Osteoblast (primary cell): ENCODE data around the gene PLD4. TPM values are rescaled to one million over a fixed set of nuclear protein-coding genes. Genes with fewer than 3 reads are reported as not detected.
"Not testable (repeated sequence)": the region's sequence is repeated elsewhere in the genome, so short reads cannot be mapped to it uniquely, and the experiment has no call there.

Experiments used
- DNase-seq: peaks from one replicate; pipeline ENCODE4 v3.0.0; 2011; ENCODE audit warnings: low spot score, mixed read lengths; ENCODE audit not compliant: insufficient read length; ENCODE audit errors: missing footprints
- H2AFZ ChIP-seq: 2 replicates; pipeline ENCODE4 v1.6.0; 2011; ENCODE audit warnings: mild to moderate bottlenecking, low read length
- H3K27ac ChIP-seq: 2 replicates; pipeline ENCODE4 v1.5.1; 2011; ENCODE audit warnings: mild to moderate bottlenecking, low read depth, low read length, moderate library complexity
- H3K27me3 ChIP-seq: 2 replicates; pipeline ENCODE4 v1.6.0; 2012; ENCODE audit warnings: mild to moderate bottlenecking, control low read depth, inconsistent platforms, low read length, moderate library complexity; ENCODE audit not compliant: insufficient read depth
- H3K36me3 ChIP-seq: 2 replicates; pipeline ENCODE4 v1.5.1; 2011; ENCODE audit warnings: mild to moderate bottlenecking, low read length, control low read depth, moderate library complexity; ENCODE audit not compliant: insufficient read depth
- H3K4me1 ChIP-seq: 2 replicates; pipeline ENCODE4 v1.5.1; 2011; ENCODE audit warnings: mild to moderate bottlenecking, low read length, control low read depth, moderate library complexity; ENCODE audit not compliant: insufficient read depth
- H3K4me2 ChIP-seq: 2 replicates; pipeline ENCODE4 v1.6.0; 2011; ENCODE audit warnings: mild to moderate bottlenecking, low read length; ENCODE audit not compliant: insufficient read depth
- H3K4me3 ChIP-seq: fragments of 200-600 bp; sonication (generic); 3 replicates; pipeline ENCODE4 v1.5.1; 2012; ENCODE audit warnings: mild to moderate bottlenecking, low read length, inconsistent platforms; ENCODE audit not compliant: insufficient read depth
- H3K79me2 ChIP-seq: 2 replicates; pipeline ENCODE4 v1.6.0; 2012; ENCODE audit warnings: mild to moderate bottlenecking, low read length, control low read depth, inconsistent platforms; ENCODE audit not compliant: insufficient read depth
- H3K9me3 ChIP-seq: 2 replicates; pipeline ENCODE4 v1.5.1; 2011; ENCODE audit warnings: low read depth, low read length, control low read depth
- H4K20me1 ChIP-seq: 2 replicates; pipeline ENCODE4 v1.6.0; 2012; ENCODE audit warnings: mild to moderate bottlenecking, low read length, control low read depth; ENCODE audit not compliant: insufficient read depth
- total RNA-seq: library from RNA; depleted of rRNA; stranded (reverse); fragments of >200 nt; gene quantifications from 2 replicates; pipeline ENCODE4 v1.2.3, GENCODE V29; 2012
- TF ChIP-seq, protein P1 (sequence below): IDR thresholded peaks from 2 replicates; pipeline ENCODE4 v1.5.1; 2011; ENCODE audit warnings: mild to moderate bottlenecking, low read depth, low read length, moderate library complexity; ENCODE audit errors: extremely low read depth

PLD4 gene
- total RNA-seq, 1 donor, result not detected

GRCh38 chr14:104913435-104913834, 11.2 kb upstream of the PLD4 start:
- Histone ChIP-seq H3K9me3 (peaks cover 5% of the 10 kb centered on the region), H3K27me3 (peaks cover 19% of the 10 kb centered on the region), H3K4me1 (no peaks in the 10 kb centered on the region), H3K27ac (no peak overlapping the region), H3K4me2 (no peak overlapping the region), H3K36me3 (no peaks in the 10 kb centered on the region), H4K20me1 (no peaks in the 10 kb centered on the region), H3K4me3 (no peak overlapping the region), H2AFZ (no peak overlapping the region), H3K79me2 (no peaks in the 10 kb centered on the region)
- TF ChIP-seq, protein P1, sequence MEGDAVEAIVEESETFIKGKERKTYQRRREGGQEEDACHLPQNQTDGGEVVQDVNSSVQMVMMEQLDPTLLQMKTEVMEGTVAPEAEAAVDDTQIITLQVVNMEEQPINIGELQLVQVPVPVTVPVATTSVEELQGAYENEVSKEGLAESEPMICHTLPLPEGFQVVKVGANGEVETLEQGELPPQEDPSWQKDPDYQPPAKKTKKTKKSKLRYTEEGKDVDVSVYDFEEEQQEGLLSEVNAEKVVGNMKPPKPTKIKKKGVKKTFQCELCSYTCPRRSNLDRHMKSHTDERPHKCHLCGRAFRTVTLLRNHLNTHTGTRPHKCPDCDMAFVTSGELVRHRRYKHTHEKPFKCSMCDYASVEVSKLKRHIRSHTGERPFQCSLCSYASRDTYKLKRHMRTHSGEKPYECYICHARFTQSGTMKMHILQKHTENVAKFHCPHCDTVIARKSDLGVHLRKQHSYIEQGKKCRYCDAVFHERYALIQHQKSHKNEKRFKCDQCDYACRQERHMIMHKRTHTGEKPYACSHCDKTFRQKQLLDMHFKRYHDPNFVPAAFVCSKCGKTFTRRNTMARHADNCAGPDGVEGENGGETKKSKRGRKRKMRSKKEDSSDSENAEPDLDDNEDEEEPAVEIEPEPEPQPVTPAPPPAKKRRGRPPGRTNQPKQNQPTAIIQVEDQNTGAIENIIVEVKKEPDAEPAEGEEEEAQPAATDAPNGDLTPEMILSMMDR, result no peak
- no peak for DNase-seq

DNA sequence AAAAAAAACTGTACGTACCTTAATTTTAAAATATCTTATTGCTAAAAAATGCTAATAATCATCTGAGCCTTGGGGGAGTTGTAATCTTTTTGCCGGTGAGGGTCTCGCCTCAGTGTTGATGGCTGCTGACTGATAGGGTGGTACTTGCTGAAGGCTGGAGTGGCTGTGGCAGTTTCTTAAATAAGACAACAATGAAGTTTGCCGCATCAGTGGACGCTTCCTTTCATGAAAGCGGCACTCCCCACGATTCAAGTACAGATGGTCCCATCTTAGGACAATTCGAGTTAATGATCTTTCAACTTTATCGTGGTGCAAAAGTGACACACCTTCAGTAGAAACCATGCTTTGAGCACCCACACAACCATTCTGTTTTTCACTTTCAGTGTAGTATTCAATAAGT, 7.6 kb upstream of the PLD4 start:
- peaks cover 2% of the 10 kb centered on the region for H3K9me3 ChIP-seq
- H3K4me3 ChIP-seq, result no peak overlapping the region
- H3K4me2 ChIP-seq, result no peak overlapping the region
- TF ChIP-seq, protein P1, result no peak
- H3K27ac ChIP-seq, result no peak overlapping the region
- H2AFZ ChIP-seq, result no peak overlapping the region
- H3K4me1 ChIP-seq, result no peaks in the 10 kb centered on the region
- DNase-seq, result no peak
- no peaks in the 10 kb centered on the region for H4K20me1 ChIP-seq
- H3K36me3 ChIP-seq, result no peaks in the 10 kb centered on the region
- H3K27me3 ChIP-seq, result peaks cover 17% of the 10 kb centered on the region
- no peaks in the 10 kb centered on the region for H3K79me2 ChIP-seq

GRCh38 chr14:104917993-104918392, 6.7 kb upstream of the PLD4 start:
- Histone ChIP-seq H3K4me3 (no peak overlapping the region), H4K20me1 (no peaks in the 10 kb centered on the region), H3K4me1 (no peaks in the 10 kb centered on the region), H3K9me3 (no peaks in the 10 kb centered on the region), H3K27ac (no peak overlapping the region), H3K27me3 (peaks cover 17% of the 10 kb centered on the region), H3K36me3 (no peaks in the 10 kb centered on the region), H3K79me2 (no peaks in the 10 kb centered on the region), H2AFZ (no peak overlapping the region), H3K4me2 (no peak overlapping the region)
- no peak for DNase-seq
- TF ChIP-seq, protein P1, result no peak

- not testable (repeated sequence) for H4K20me1 ChIP-seq, H3K4me1 ChIP-seq, H3K36me3 ChIP-seq, H3K4me3 ChIP-seq, DNase-seq, H2AFZ ChIP-seq, H3K27me3 ChIP-seq, H3K27ac ChIP-seq, H3K79me2 ChIP-seq, H3K4me2 ChIP-seq, H3K9me3 ChIP-seq
These were observed 5.3 kb upstream of the PLD4 start for GRCh38 chr14:104919152-104919992.
